ENCODE data around the gene OR2T8.

DNA sequence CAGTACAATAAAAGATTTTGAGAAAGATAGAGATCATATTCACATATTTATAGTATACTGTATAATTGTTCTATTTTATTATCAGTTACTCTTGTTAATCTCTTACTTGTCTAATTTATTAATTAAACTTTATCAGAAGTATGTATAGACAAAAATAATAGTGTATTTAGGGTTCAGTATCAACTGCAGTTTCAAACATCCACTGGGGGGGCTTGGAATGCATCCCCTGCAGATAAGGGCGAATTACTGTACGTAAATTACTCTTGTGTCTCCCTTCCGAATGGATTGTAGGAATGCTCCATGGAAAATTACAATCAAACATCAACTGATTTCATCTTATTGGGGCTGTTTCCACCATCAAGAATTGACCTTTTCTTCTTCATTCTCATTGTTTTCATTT, 28.5 kb downstream of the OR2T8 start, which contains the start of gene OR2L8:
- no peak for TF ChIP-seq CTCF (IDR thresholded peaks at IDR 0.05; ENCODE audit: low read depth, low read length, missing input control)
- no peak for TF ChIP-seq GABPA (IDR thresholded peaks at IDR 0.05 in 1 of 2, conservative IDR thresholded peaks at IDR 0.05 in 1 of 2)
- TF ChIP-seq RAD21 (IDR thresholded peaks at IDR 0.05), result no peak
- TF ChIP-seq, protein P1, sequence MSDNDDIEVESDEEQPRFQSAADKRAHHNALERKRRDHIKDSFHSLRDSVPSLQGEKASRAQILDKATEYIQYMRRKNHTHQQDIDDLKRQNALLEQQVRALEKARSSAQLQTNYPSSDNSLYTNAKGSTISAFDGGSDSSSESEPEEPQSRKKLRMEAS (IDR thresholded peaks at IDR 0.05), result no peak
- no peak for TF ChIP-seq JUND (IDR thresholded peaks at IDR 0.05)

All from liver (tissue), 3 donors.